GM15510 (cell line): ENCODE data around the gene PASD1.

ENCODE experiments used
- POLR2A ChIP-seq: IDR thresholded peaks from 3 replicates; pipeline ENCODE4 v1.6.1; 2011; ENCODE audit warnings: borderline replicate concordance; ENCODE audit not compliant: insufficient read length; ENCODE audit errors: extremely low read depth

The PASD1 gene

DNA sequence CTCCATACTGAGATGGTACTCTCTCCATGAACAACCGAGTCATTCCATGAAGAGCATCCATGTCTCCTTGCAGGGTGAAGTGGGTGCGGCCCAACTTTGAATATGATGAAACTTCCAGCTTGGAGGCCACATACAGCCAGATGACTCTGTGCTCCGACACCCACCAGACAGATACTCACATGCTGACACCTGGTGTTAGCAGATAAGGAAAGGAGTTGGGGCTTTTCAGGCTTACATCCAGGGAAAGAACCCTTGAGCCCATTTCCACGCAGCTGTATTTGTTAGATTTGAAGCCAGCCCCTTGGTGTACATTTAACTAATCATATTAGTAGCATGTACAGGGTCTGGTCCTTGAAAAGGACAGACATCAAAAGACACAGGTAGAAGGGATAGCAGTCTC lies 69.7 kb downstream of the PASD1 start:
- no peak for TF ChIP-seq POLR2A

GRCh38 chrX:151634937-151635336 lies 71.5 kb downstream of the PASD1 start:
- TF ChIP-seq POLR2A: no peak

- no peak for TF ChIP-seq POLR2A
Observed at GRCh38 chrX:151641564-151641963, 78.1 kb downstream of the PASD1 start.

GRCh38 chrX:151675121-151675746 lies 111.8 kb downstream of the PASD1 start:
- no peak for TF ChIP-seq POLR2A

- no peak for TF ChIP-seq POLR2A
Observed at GRCh38 chrX:151676196-151676595, 112.7 kb downstream of the PASD1 start.

DNA sequence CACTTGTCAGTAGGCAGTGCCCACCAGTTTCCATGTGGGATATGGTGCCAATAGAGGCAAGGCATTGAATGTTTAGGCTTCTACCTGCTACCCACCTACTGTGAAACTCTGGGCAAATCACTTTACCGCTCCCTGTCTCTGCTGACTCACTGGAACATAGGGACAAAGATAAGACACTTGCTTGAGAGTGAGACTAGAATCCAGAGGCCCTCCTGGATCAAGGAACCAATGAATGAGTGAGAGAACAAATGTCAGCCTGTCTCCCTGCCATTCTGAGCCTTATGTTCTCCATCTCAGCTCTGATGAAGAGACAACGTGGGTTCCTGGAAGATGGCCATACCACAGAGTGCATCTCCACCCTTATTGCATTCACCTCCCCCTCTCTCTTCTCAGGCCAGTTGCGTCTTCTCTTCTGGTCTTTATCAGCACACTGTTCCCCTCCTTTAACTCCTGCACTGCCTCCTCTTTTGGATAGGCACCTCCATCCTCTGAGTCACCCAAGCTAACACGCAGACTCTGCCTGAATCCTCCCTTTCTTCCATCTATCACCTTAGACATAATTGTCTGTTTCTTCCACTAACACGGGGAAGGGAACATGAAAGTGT lies 116.4 kb downstream of the PASD1 start:
- TF ChIP-seq POLR2A: no peak

DNA sequence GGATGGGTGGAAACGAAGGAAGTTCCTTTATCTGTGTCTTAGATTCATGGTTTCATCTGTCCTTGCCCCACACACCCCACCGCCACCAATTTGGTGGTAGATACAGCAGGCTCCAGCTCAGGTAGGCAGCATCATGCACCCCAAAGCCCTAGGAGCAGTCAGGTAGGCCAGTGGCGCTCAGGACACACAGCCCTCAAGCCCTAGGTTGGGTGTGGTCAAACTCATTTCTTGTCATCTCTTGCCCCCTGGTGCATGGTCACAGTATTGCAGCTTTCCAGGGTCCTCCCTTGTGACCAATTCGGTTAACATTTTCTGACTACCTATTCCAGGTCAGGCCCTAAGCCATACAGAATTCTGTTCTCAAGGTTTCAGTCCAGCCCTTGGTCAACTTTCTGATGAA lies 117.3 kb downstream of the PASD1 start:
- TF ChIP-seq POLR2A: no peak

GRCh38 chrX:151687635-151688034 lies 124.2 kb downstream of the PASD1 start:
- no peak for TF ChIP-seq POLR2A

DNA sequence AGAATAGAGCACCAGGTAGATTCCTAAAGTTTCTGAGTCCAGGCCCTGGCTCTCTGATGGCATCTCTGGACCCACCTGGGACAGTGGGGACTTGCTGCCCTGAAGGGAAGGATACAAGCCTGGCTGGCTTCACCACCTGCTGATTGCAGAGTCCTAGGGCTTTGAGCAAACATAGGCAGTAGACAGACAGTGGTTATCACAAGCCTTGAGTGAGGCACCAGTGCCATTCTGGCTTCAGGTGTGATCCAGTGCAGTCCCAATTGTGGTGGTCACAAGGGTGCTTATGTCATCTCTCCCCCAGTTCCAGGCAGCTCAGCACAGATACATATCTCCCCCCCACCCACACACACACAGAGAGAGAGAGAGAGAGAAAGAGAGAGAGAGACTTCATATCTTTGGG lies 125.2 kb downstream of the PASD1 start:
- no peak for TF ChIP-seq POLR2A

GRCh38 chrX:151692825-151693224 lies 129.3 kb downstream of the PASD1 start:
- TF ChIP-seq POLR2A: no peak

- TF ChIP-seq POLR2A: no peak
Observed at GRCh38 chrX:151694121-151694520, 130.6 kb downstream of the PASD1 start.

GRCh38 chrX:151694661-151695582 lies 131.4 kb downstream of the PASD1 start, which contains the start of gene PRRG3:
Gene PRRG3 (plus strand): TSS chrX:151695458. CDS start chrX:151698815, 3,357 bp downstream.
- no peak for TF ChIP-seq POLR2A

GRCh38 chrX:151695583-151696340 lies 132.3 kb downstream of the PASD1 start:
- no peak for TF ChIP-seq POLR2A

- TF ChIP-seq POLR2A: no peak
Observed at GRCh38 chrX:151697522-151697921, 134.0 kb downstream of the PASD1 start.

- TF ChIP-seq POLR2A: no peak
Observed at GRCh38 chrX:151698485-151698884, 135.0 kb downstream of the PASD1 start.
